ENCODE measurements around the gene RAPGEF2.

- TF ChIP-seq, protein P1, sequence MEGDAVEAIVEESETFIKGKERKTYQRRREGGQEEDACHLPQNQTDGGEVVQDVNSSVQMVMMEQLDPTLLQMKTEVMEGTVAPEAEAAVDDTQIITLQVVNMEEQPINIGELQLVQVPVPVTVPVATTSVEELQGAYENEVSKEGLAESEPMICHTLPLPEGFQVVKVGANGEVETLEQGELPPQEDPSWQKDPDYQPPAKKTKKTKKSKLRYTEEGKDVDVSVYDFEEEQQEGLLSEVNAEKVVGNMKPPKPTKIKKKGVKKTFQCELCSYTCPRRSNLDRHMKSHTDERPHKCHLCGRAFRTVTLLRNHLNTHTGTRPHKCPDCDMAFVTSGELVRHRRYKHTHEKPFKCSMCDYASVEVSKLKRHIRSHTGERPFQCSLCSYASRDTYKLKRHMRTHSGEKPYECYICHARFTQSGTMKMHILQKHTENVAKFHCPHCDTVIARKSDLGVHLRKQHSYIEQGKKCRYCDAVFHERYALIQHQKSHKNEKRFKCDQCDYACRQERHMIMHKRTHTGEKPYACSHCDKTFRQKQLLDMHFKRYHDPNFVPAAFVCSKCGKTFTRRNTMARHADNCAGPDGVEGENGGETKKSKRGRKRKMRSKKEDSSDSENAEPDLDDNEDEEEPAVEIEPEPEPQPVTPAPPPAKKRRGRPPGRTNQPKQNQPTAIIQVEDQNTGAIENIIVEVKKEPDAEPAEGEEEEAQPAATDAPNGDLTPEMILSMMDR (optimal IDR thresholded peaks at IDR 0.05 in 1 of 3, IDR thresholded peaks at IDR 0.05 in 1 of 3, conservative IDR thresholded peaks at IDR 0.05 in 1 of 3; ENCODE audit: extremely low read depth in 1 of 3, insufficient read depth in 2 of 3, low read length in 3 of 3), result no peak
- TF ChIP-seq EZH2 (IDR thresholded peaks at IDR 0.05; ENCODE audit: low read length), result no peak
Observed at GRCh38 chr4:159346681-159347080, 243.8 kb downstream of the RAPGEF2 start.

All from keratinocyte (primary cell).